ENCODE data around the gene TP53. TPM values are rescaled to one million over a fixed set of nuclear protein-coding genes. Genes with fewer than 3 reads are reported as not detected.
A peak's percentile ranks its signal among the peaks of the same experiment; 100 is the strongest.

The TP53 gene
- polyA plus RNA-seq, 3 donors = 68.2 to 79.1 (median 74.8) TPM

GRCh38 chr17:7710301-7710700 is 23.0 kb upstream of the TP53 start:
- DNase-seq = no peak

GRCh38 chr17:7709031-7709430 is 21.7 kb upstream of the TP53 start:
- no peak for DNase-seq

GRCh38 chr17:7707858-7708750 is 20.8 kb upstream of the TP53 start:
- DNase-seq = no peak

- no peak for DNase-seq
These were observed 20.2 kb upstream of the TP53 start for GRCh38 chr17:7707446-7707845.

- DNase-seq = no peak
These were observed 19.5 kb upstream of the TP53 start for GRCh38 chr17:7706631-7707354.

GRCh38 chr17:7705269-7706255 is 18.3 kb upstream of the TP53 start:
- DNase-seq = no peak

GRCh38 chr17:7704601-7705268 is 17.4 kb upstream of the TP53 start, which contains the start of gene EFNB3:
Gene EFNB3, plus strand, starts transcription at chr17:7705202. Its CDS starts 397 bp downstream, at chr17:7705599.
- peak; percentile 76 for DNase-seq

GRCh38 chr17:7703584-7704479 is 16.5 kb upstream of the TP53 start:
- DNase-seq = peak; percentile 90

- no peak for DNase-seq
These were observed 15.5 kb upstream of the TP53 start for GRCh38 chr17:7702776-7703175.

GRCh38 chr17:7701681-7702080 is 14.4 kb upstream of the TP53 start:
- DNase-seq = no peak

GRCh38 chr17:7700510-7700909 is 13.2 kb upstream of the TP53 start:
- no peak for DNase-seq

- DNase-seq = no peak
These were observed 10.7 kb upstream of the TP53 start for GRCh38 chr17:7697828-7698588.

- DNase-seq = no peak
These were observed 8.3 kb upstream of the TP53 start for GRCh38 chr17:7695586-7695985.

- DNase-seq = no peak
These were observed 1.6 kb upstream of the TP53 start for GRCh38 chr17:7688808-7689316.

- peak; percentile 98 for DNase-seq
These were observed 868 bp upstream of the TP53 start, which contains the start of gene WRAP53 for GRCh38 chr17:7687908-7688807. Gene WRAP53, plus strand, starts transcription at chr17:7688477. Its CDS starts 172 bp downstream, at chr17:7688649.

- DNase-seq = no peak
These were observed 843 bp downstream of the TP53 start for GRCh38 chr17:7686222-7687071.

Measured in renal pelvis (tissue), 4 donors.